GM18511 (cell line): ENCODE measurements around the gene COL18A1.

Source experiments
- ATAC-seq: cut with Tn5 transposase; IDR thresholded peaks from one replicate; pipeline ENCODE4 v1.9.1; 2021; ENCODE audit warnings: mild to moderate bottlenecking, moderate library complexity; ENCODE audit not compliant: unreplicated experiment

Gene COL18A1

DNA sequence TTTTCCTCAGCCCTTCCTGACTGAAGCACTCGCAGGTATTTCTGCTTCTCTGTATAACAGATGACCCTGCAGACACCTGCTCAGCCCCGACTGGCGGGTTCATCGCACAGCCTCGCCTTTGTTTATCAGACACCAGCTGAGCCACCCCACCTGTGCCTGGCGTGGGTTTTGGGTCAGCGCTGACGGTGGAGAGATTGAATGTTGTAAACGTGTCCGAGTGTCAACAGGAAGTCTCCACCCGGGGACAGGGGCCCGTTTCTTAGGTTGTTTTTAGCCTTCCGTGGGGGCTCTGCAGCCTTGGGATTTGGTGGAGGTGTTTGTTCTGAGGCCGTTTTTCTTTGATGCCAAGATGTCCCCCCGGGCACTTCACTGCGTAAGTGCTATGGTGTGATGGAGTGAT lies 60.1 kb downstream of the COL18A1 start:
- no peak for ATAC-seq

DNA sequence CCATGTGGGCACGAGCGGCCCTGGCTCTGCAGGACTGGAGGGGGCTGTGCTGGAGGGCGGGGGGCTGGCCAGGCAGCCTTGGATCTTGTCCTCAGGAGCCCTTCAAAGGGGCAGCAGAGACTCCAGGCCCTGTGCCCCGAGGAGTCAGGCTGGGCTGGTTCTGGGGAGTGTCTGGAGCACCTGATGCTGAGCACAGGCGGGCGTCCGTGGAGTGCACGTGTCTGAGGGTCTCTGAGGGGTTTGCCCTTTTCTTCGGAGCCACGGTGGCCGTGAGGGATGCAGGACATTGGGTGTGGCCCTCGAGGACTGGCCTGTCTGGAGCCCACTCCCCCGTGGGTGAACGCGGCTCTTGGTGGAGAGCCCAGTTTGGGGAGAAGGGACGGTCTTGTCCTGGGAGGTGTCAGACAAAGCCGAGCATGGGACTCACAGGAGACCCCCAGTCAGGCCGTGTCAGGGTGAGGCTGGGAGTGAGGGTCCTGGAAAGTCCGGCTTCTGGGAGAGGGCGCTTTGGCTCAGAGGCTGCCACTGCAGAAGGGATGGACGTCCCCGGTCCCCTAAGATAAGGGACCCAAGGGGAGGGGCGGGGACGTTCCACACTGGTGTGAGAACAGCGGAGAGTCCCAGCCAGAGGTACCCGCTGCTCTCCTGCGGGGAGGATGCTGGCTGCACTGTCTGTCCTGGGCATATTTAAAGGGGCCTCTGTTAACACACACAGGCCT lies 60.8 kb downstream of the COL18A1 start:
- ATAC-seq: no peak

DNA sequence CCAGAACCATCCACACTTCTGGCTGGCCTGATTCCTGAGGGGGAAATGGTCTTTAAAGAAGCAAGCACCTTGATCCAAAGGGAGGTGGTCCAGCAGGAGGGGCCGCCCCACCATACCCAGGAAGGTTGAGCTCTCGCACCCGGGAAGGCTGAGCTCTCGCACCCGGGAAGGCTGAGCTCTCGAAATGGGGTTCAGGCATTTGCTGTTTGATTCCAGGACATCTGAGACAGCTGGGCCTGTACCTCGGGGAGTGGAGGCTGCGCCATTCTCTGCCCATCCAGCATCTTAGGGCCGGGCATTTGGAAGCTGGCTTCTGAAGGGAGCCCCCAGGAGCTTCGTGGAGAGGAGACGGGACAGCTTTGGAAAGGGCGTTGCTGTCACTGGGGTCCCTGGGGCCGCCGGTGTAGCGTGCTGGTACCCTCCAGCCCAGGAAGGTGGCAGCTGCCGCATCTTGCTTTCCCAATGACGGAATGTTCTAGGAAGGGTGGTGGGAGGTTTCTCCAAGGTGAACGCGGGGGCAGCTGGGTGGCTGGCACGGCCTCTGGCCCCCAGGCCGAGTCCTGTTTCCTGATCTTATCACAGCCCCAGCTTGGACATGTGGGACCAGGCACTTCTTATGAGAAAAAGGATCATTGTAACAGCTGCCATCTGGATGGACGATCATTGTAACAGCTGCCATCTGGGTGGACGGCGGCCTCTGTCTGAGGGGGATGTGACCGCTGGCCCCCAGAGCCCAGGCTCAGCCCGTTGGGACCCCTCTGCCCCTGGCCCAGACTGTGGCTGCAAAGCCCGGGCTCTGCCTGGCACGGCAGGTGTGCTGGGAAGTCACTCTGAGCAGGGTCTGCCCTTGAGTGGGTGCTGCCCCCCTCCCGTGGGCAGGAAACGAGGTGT lies 61.6 kb downstream of the COL18A1 start:
- ATAC-seq: no peak

DNA sequence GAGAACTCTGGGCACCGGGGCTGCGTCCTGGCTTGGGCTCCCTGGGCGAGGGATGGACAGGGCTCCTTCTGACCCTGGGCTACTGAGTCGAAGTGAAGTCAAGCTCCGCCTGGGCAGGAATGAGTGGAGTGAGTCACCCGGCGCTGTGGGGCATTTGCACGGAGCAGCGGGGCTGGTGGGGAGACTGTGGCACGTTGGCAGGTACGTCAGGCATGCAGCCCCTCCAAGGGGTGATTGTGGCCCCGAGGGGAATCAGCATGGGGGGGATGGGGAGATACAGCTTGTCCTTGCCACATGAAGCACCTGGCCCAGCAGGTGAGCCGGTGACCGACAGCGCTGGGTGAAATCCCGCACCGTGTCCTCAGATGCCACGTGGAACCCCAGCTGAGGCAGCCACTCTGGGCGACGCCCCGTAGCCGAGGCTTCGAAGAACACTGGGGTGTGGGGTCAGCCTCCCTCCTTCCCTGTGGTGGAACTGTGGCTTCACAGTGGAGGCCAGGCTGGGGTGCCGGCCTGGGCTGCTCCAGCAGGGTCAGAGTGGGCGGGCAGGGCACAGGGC lies 62.3 kb downstream of the COL18A1 start:
- no peak for ATAC-seq

DNA sequence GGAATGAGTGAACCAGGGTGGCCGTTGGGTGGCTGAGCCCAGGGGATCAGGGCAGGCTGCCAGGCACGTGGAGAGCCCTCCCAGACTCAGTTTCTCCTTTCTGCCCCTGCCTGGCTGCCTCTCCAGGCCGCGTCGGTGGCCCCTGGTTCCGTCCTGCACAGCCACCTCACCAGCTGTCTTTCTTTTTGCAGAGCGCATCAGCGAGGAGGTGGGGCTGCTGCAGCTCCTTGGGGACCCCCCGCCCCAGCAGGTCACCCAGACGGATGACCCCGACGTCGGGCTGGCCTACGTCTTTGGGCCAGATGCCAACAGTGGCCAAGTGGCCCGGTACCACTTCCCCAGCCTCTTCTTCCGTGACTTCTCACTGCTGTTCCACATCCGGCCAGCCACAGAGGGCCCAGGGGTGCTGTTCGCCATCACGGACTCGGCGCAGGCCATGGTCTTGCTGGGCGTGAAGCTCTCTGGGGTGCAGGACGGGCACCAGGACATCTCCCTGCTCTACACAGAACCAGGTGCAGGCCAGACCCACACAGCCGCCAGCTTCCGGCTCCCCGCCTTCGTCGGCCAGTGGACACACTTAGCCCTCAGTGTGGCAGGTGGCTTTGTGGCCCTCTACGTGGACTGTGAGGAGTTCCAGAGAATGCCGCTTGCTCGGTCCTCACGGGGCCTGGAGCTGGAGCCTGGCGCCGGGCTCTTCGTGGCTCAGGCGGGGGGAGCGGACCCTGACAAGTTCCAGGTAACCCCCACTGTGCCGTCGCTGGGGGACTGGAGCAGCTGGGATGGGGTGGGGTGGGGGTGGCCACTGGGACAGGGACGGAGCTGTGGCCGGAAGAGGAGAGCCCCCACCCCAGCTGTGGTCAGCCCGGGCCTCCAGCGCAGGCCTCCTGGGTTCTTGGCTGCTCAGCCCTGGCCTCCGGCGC lies 63.3 kb downstream of the COL18A1 start:
- ATAC-seq: no peak

DNA sequence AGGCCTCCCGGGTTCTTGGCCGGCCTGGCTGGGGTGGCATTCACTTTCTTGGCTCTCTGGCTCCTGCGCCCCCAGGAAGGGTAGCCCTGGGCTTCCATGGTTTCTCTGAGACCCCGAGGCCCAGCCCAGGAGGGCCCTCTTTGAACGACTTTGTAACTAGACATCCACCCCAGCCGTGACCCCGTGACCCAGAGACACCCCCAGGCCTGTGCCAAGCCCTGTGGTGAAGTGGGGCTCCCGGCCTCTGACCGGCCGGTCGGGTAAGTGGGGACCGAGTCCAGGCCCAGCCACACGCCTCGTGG lies 64.0 kb downstream of the COL18A1 start:
- no peak for ATAC-seq

DNA sequence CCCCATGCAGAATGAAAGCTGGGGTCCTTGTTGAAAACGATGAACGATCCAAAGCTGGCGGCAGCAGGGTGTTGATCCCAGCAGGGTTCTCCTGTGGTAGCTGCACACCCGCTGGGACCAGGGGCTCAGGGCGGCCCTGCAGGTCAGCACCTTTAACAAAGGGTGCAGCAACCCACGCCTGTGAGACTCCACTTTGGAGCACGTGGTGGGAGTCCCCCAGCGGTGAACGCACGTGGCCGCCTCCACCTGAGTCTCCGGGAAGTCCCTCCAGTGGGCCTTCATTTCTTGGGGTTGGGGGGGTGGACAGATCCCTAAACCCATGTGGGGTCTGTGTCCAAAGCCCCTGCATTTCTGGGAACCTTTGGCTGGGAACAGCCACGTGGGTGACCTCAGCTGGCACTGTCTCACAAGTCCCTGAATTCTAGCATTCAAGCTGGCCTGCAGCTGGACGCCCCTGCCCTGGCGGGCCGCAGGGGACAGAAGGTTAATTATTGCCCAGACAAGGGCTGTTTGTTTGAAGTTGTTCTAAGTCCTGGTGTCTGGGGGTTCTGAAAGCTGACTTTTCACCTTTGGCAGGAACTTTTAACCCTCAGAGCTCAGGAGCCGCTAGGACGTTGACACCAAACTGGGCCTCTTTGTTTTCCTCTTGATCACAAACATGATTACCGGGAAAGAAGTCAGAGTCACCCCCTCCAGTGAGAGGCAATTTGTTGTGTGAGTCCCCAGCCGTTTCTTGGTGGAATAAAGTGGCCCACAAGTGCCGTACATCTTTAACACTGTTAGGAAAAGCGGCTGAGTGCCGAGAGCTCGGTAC lies 64.5 kb downstream of the COL18A1 start:
- no peak for ATAC-seq

DNA sequence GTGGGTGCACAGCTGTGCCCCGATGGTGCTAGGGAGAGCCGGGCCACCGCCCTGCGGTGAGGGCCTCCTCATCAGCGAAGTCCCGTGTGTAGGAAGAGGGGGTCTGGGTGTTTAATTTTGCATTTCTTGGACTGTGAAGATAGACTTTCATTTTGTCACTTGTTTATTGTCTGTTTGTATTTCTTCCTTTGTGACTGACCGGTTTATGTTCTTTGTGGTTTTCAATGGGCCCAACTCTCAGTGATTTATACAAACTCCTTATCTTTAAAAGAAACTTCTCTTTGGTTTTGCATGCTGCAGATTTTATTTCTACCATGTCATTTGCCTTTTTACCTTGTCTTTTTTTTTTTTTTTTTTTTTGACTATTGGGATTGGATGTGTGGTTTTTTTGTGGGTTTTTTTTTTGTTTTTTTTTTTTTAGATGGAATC lies 65.1 kb downstream of the COL18A1 start:
- ATAC-seq: no peak

DNA sequence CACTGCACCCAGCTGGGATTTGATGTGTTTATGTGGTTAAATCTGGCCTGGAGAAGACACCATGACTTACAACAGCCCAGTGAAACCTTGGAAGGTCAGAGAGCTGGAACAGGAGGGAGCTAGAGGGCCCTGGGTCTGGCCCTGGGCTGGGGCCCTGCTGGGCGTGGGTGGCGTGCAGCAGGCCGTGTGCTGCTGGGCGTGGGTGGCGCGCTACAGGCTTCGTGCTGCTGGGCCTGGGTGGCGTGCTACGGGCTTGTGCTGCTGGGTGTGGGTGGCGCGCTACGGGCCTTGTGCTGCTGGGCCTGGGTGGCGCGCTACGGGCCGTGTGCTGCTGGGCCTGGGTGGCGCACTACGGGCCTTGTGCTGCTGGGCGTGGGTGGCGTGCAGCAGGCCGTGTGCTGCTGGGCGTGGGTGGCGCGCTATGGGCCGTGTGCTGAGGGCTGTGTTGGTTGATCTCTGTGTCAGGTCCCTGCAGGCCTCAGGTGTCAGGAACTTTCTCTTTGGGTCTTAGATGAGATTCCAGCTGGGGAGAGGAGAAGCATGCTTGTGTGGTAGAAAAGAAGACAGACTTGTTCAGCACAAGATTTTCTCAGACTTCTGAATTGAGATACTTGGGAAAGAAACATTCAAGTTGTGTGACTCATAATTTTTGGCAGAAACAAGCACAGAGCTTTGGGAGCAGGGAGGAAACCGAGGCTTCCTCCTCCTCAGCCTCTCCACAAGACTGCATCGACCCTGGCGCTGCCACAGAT lies 66.0 kb downstream of the COL18A1 start:
- no peak for ATAC-seq

DNA sequence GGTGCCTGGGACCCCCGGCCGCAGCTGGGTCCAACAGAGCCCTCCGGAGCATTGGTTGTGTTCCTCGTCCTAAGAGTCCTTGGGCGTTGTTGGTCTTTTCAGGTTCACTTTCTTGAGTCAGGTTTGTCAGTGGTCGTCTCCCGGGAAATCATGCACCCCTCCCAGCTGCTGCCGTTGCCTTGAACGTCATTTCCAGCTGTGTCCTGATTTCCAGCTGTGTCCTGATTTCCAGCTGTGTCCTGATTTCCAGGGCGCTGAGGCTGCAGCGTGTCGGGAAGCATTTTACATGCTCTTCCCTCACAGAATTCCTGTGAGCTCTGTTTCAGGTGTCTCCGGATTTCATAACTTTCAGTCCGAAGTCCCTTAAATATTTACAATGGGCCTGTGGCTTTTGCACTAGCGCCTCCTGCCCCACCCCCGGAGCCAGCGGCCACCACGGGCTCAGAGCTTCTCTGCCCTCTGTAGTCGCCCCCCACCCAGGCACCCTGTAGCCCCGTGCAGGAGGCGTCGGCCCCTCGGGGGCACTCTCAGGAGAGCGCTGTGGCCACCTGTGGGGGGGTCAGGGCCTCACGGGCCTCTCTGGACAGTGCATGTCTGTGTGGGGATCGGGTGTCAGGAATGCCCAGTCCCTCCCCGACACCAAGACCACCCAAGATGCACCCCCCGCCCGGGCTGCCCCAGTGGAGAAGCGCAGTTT lies 66.7 kb downstream of the COL18A1 start:
- ATAC-seq: no peak

DNA sequence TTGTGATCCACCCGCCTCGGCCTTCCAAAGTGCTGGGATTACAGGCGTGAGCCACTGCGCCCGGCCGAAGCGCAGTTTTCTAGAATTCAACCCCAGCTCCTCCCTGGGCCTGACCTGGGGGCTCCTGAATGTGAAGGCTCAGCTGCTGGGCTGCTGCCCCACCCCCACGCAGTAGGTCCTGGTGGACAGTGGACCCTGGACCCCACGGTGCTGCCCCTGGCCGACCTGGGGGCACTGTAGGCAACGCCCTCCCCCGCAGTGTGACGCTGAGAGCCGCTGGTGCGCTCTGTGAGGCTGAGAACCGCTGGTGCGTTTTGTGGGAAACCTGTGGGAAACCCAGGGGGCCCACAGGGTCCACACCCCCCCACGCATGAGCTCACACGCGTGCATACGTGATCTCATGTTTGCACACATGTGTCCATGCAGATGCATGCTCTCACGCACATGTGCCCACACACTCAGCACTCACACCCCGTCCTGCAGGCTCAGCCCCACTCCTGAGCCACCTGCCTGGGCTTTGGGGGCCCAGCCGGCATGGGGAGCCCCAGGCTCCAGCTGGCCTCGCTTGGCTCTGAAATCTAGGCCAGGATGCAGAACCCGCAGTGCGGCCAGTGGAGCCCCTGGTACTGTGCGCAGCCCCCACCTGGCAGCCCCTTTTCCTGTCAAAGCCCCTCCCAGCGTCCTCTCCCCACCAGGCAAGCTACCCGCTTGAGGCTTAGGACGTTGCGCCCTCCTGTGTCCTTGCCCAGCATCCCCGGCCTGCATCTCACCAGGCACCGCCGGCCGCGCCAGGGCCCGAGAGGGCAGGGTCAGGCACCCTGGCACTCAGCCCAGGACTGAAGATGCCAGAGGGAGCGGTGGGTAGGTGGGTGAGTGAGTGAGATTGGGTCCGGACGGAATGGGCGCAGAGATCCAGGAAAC lies 67.7 kb downstream of the COL18A1 start:
- no peak for ATAC-seq

DNA sequence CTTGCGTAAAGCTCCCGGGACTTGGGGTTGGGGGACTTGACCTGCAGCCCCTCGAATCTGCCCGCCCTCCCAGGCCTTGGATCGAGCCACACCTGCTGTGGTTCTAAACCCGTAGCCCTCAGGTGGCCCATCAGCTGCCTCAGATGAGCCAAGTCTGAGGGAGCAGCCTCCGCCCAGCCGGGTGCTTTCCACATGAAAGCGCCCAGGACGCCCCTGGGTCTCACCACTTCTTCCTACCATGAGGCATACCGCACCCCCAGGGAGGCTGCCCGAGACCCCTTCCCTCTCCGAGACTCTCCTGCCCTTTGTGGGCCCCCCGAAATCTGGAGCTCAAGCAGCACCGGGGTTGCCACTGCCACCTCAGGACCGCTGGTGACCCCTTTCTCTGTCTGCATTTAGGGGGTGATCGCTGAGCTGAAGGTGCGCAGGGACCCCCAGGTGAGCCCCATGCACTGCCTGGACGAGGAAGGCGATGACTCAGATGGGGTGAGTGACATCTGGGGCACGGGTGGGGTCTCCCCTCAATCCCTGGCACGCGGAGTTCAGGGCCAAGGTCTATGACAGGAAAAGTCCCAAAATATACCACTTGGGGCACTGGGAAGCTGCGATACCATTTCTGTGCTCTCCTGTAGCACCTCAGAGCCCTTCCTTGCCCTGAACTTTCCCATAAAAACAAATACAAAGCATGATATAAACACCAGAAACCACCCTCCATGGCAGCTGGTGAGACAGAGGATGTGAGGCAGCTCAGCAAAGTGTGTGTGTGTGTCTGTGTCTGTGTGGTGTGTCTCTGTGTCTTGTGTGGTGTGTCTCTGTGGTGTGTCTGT lies 68.7 kb downstream of the COL18A1 start:
- ATAC-seq: no peak

DNA sequence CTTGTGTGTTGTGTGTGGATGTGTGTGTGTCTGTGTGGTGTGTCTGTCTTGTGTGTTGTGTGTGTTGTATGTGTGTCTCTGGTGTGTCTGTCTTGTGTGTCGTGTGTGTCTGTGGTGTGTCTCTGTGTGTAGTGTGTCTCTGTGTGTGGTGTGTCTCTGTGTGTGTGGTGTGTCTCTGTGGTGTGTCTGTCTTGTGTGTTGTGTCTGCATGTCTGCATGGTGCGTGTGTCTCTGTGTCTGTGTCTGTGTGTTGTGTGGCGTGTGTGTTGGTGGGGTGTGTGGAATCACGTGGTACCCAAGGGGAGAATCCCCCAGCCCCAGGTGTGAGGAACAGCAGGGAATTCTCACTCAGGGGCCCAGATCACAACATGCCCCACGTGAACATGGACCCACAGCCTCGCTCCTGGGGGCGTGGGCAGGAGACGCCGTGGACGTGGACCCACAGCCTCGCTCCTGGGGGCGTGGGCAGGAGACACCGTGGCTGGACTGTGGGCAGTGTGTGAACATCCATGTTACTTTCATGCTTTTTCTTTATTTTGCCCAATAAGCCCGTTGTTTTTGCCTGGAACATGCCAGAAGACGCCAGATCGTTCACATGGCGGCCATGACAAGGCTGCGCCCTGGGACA lies 69.5 kb downstream of the COL18A1 start:
- no peak for ATAC-seq

DNA sequence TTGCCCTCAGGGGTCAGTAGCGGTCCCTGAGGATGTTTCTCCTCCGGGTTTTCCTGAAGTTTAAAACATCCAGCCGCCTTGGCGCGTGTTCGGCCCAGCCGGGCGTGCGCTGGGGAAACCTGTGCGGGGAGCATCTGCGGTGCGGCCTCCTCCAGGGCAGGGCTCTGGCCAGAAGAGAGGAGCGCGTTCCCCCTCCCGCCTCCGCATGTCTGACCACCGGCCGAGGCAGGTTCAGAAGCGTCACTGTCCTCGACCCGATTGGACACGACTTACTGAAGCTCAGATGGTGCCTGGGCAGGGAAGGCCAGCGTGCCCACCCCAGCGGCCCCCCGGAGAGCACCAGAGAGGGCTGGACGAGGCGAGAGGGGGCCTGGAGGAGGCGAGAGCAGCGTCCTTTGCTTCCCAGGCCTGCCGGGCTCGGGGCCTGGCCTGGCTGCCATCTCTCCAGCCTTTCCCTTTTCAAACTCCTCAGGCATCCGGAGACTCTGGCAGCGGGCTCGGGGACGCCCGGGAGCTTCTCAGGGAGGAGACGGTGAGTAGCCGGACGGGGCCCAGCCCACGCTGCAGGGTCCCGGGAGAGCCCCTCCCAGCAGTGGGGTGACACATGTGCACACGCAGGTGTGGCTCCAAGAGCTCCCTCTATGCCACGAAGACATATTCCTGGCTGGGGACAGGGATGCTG lies 70.2 kb downstream of the COL18A1 start:
- no peak for ATAC-seq

DNA sequence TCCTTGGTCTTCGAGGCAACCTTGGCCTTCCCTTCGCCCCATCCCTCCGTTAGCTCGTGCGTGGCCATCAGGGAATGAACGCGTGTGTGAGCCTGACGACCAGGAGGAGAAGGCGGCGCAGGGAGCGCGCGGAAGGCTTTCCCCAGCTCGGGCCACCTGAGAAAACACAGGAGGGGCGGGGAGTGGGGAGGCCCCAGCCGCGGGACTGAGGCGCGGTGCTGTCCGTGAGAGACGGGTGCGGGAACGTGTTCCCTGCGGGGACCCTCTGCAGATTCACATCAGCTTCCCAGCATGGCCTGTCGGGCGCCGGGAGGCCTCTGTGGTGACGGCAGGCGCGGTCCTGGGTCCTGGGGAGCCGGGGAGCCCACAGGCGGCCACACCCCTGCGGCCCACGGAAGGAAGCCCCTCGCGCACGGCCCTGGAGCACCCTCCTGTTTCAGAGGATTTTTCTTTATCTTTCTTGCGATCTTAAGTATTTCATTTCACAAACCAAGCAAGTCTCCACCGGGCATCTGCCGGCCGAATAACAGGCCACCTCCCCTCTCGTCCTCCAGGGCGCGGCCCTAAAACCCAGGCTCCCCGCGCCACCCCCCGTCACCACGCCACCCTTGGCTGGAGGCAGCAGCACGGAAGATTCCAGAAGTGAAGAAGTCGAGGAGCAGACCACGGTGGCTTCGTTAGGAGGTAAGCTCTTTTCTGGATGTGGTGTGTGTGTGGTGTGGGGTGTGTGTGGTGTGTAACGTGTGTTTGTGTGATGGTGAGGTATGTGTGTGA lies 71.0 kb downstream of the COL18A1 start:
- no peak for ATAC-seq
